Fibroblast of villous mesenchyme (primary cell): ENCODE measurements around the gene MYCBP2. TPM values are rescaled to one million over a fixed set of nuclear protein-coding genes. Genes with fewer than 3 reads are reported as not detected.
"Not testable (repeated sequence)": the region's sequence is repeated elsewhere in the genome, so short reads cannot be mapped to it uniquely, and the experiment has no call there.

Source experiments
- DNase-seq: peaks from one replicate; pipeline ENCODE4 v3.0.0-alpha.2; 2010; ENCODE audit warnings: low read depth
- H3K4me3 ChIP-seq: 2 replicates; pipeline ENCODE4 v1.5.1; 2011; ENCODE audit warnings: low read depth, mild to moderate bottlenecking, low read length
- CTCF ChIP-seq: IDR thresholded peaks from 2 replicates; pipeline ENCODE4 v1.5.1; 2012; ENCODE audit warnings: low read depth, mild to moderate bottlenecking, low read length; ENCODE audit not compliant: insufficient read depth
- total RNA-seq: library from RNA; depleted of rRNA; stranded (reverse); fragments of >200 nt; gene quantifications from 2 replicates; pipeline ENCODE4 v1.2.3, GENCODE V29; 2012

MYCBP2 gene
- total RNA-seq, 1 donor: 84.6 TPM

- no peak for TF ChIP-seq CTCF
- no peak overlapping the region for H3K4me3 ChIP-seq
- DNase-seq: no peak
Observed at GRCh38 chr13:77016888-77017623, 309.8 kb downstream of the MYCBP2 start.

- TF ChIP-seq CTCF: no peak
- no peak for DNase-seq
- no peak overlapping the region for H3K4me3 ChIP-seq
Observed at GRCh38 chr13:77016251-77016812, 310.6 kb downstream of the MYCBP2 start.

- H3K4me3 ChIP-seq: no peak overlapping the region
- DNase-seq: no peak
- no peak for TF ChIP-seq CTCF
Observed at GRCh38 chr13:77014906-77015685, 311.8 kb downstream of the MYCBP2 start.

GRCh38 chr13:77013853-77014542, 312.9 kb downstream of the MYCBP2 start:
- H3K4me3 ChIP-seq: no peak overlapping the region
- no peak for TF ChIP-seq CTCF
- no peak for DNase-seq

GRCh38 chr13:77009719-77010118, 317.2 kb downstream of the MYCBP2 start:
- not testable (repeated sequence) for DNase-seq, H3K4me3 ChIP-seq

GRCh38 chr13:77009011-77009410, 317.9 kb downstream of the MYCBP2 start:
- TF ChIP-seq CTCF: no peak
- no peak overlapping the region for H3K4me3 ChIP-seq
- no peak for DNase-seq

- not testable (repeated sequence) for H3K4me3 ChIP-seq, DNase-seq
Observed at GRCh38 chr13:77008337-77008736, 318.6 kb downstream of the MYCBP2 start.
